GM19240 (cell line): Measurements from ENCODE around the gene C16orf82.
"Not testable (repeated sequence)": the region's sequence is repeated elsewhere in the genome, so short reads cannot be mapped to it uniquely, and the experiment has no call there.

Experiments
- DNase-seq: peaks from one replicate; pipeline ENCODE4 v3.0.0; 2011; ENCODE audit warnings: low spot score; ENCODE audit not compliant: insufficient read length

The C16orf82 gene

DNA sequence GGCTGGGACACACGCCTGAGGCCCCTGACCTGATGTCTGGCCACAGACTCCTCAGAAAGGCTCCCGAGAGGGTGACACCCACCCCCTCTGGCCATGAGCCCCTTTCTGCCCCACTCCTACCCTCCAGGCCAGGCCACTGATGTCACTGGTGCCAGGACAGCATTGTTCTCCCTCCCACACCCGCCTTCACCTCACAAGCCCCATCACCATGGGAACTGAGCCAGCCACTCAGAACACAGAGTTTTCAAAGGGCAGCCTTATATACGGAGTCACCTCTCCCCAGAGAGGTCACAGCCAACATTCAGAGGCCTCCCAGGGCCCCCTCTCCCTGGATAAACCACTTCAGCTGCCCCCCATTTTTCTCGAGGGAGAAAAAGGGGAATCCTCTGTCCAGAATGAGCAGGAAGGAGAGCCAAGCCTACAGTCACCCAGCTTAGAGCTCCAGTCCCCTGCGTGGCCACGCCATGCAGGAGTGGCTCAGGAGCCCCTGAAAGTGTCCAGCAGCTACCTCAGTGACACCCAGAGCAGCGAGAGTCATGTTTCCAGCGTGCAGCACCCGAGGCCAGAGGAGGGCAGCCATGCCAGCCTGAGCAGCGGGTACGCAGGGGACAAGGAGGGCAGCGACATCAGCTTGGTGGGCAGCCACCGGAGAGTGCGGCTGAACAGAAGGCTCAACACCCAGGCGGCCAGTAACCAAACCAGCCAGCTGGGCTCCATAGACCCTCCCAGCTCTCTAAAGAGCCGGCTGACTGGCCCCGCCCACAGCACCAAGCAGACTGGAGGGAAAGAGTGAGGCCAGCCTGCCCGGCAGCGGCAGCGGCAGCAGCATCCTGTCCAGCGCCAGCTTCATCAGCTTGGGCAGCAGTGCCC lies at the start of gene C16orf82:
Gene C16orf82, plus strand, starts transcription at position 260 of the 870 bp plus-strand sequence.
- no peak for DNase-seq

DNA sequence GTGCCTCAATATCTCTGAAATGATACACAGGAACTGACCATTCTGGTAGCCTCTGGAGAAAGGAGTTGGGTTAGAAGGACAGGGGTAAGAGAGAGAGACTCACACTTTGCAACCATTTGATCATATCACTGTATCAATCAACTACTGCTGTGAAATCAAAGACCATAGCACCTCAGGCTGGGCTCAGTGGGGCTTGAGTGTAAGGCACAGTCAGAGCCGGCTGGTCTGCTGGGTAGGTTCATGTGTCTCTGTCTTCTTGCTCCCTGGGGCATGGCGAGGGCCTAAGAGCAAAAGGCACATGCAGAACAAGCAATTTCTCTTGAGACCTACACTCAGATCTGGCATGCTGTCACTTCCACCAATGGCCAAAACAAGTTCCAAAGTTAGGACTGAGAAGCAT lies 46.7 kb upstream of the C16orf82 start:
- DNase-seq = no peak

DNA sequence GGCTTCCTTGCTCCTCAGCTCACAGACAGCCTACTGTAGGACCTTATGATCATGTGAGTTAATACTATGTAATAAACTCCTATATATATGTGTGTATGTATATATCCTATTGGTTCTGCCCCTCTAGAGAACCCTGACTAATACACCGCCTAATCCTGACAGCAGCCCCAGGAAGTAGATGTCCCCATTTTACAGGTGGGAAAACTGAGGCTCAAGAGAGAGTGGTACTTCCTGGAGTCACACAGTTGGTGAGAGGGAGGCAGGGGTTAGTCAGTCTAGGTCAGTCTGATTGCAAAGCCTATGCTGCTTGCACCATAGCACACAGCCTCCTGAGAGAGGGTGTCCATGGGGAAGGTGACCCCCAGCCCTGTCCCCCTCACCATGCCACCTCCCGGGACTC lies 42.7 kb upstream of the C16orf82 start:
- DNase-seq = no peak

DNA sequence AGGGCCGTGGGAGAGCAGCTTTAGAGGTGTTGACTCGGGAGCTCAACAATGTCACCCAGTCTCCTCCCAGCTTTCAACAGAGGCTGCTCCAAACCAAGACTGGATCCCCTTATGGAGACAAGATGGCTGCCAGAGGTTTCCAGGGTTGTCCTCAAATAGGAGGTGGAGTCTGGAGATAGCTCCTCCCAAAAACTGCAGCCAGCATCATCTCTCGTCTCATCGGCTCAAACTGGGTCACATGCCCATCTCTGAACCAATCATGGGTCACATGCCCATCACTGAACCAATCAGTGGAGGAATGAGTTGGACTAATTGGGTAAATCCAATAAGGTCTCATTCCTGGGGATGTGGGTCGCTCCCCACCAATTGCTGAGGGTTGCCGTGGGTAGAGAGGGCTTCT lies 41.1 kb upstream of the C16orf82 start:
- DNase-seq = no peak

DNA sequence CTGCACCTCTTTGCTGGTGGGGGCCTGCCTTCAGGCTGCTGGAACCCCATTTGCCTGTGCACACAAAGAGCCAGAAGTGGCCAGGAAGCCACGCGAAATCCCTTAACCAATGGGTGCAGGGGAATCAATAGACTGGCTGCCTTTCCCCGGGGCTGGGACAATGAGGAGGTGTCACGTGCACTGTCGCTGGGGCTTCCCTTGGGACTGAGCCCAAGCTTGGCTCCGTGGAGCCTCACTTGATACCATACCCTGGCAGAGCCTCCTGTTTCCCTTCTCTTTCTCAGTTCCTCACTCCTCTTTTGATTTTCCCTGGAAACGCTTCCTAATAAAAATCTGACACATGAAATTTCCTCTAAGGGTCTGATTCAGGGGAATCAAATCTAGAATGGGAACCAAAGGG lies 38.8 kb upstream of the C16orf82 start:
- no peak for DNase-seq

DNA sequence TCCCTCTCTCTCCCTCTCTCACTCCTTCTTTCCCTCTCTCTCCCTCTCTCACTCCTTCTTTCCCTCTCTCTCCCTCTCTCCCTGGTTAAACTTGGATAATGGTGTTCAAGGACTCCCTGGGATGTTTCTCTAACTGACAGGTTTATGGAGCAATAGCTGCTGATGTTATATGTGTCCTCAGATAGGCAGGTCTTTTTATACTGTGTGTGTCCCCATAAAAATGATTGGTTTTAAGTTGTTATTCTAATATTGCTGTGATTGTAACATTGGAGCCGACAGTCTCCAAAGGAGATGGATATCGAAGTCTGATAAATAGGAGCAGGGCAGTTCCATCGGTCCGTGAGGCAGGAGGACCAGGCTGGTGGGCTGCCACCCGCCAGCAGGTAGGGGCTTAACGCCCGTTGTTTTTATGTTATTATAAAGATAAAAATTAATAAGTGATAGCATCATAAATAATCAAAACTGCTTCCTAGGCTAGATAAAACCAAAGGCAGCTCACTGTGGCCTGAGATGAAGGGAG lies 38.1 kb upstream of the C16orf82 start:
- DNase-seq = no peak

DNA sequence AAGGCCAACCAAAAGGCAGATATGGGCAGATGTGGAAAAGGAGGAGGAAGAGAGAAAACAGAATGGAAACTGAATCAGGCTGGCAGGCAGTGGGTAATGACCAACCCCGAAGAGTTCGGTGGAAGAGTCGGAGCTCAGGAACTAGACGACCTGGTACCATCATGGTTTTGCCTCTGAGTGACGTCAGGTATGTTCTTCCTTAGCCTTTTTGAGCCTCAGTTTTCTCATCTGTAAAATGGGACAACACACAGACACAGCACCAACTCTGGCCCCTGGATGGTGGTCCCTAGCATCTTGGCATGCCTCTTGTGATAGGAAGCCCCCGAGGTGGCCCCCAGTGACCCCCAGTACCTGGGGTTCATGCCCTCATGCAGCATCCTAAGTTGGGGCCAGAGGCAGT lies 37.2 kb upstream of the C16orf82 start:
- DNase-seq = no peak

DNA sequence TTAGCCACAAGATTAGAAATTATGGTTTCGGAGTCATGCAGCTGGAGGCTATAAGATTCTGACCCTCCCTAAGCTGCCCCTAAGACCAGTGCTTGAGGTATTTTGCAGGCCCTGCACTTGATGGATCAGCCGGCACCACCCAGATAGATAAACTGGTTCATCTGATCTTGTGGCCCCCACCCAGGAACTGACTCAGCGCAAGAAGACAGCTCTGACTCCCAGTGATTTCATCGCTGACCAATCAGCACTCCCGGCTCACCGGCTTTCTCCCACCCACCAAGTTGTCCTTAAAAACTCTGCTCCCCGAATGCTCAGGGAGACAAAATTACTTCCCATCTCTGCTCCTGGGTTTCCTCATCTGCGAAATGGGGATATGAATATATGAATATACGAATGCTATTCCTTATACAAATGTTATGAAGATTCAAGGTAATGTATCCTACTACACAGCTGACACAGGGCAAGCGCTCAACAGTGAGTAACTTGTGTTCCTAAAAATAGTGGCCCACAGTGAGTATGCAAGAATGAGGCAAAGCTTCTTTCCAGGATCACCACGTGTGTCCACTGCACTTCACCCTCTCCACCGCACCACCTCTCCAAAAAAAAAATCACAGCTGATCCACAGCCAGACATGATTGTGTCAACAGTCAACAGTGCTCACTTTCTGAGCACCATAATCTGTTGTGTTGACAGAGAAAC lies 33.3 kb upstream of the C16orf82 start:
- DNase-seq = no peak

DNA sequence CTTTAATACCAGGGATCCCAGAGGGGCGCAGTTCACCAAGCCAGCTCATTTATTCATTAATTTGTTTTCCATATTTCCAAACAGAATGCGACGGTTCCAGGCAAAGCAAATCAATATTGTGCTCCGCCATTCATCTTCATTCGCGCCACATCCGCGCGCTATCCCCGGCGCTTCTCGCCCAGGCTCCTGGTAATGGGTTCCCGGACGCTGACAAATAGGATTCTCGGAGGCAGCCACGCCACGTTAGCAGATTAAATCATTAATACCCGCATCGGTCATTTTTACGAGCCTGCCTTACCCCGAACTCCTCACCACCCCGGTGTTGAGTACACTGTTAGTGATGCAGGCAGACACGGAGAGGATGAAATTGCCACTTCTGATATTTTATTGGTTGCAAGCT lies 26.0 kb upstream of the C16orf82 start:
- DNase-seq = no peak

DNA sequence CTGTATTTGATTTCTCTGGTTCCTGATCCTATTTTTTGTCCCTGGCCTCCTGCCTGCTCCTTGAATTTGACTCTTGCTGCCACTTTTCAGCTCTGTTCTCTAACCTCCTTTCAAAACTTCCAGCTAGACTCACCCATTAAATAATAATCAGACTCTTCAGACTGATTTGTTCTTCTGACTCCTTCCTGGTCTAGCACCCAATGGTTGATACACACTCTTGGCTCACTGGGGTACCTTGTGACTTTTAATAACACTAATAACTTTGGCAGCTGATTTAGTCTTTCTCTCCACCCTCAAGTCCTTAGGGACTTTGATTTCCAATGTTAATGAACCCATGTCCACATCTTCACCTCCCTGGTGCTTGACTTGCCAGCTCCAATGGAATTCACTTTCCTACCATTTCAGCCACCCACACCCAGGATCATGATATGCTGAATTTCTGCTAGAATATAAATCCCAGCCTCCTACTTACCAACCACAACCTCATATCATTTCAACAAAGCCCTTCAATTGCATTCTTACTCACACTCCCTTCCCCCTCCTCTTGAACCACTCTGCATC lies 19.7 kb upstream of the C16orf82 start:
- DNase-seq = no peak

DNA sequence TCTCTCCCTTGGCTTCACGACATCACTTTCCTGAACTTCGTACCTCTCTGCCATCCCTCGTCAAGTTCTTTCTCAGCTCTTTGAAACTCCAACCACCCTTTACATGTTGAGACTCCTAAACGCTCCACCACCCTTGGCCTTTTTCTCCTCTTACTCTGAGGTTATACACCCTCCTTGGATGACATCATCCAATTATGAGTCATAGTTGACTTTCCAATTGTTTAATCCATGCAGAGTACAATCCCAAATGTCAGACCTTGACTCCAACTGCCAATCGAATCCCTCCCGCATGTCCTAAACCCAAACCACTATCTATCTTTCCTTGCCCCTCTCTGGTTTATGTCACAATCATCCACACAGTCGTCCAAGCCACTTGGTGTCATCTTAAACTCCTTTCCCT lies 18.4 kb upstream of the C16orf82 start:
- DNase-seq = no peak

DNA sequence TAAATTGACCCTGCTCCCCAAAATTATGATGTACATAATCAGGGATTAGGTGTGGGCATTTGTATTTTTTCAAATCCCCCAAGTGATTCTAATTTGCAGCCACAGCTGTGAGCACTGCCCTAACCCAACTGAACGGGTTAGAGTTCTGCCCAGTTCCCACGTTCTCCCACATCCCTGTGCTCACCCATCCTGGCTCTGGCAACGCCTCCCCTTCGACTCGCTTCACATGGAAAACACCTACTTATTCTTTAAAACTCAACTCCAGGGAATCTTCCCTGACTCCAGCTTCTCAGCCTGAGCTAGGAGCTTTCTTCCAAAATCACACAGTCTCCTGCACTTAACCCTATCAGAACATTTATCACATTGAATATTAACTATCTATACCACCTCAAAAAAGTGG lies 17.6 kb upstream of the C16orf82 start:
- no peak for DNase-seq

DNA sequence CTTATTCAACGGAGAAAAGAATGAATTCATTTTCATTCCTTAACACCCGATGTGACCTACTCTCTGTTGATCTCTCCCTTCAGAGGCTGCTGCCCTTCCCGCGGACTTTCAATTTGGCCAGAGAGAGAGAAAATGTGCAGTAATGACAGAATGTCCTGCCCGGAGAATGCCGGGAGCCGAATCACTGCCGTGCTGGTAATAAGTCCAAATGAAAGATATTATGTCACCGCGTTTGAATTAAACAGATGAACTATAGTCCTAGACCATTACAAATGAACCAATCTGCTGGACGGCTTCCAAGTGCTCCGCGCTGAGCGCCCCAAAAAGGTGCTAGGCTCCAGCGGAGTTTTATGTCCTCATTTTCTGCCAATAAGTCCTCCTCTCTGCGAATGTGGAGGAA lies 14.7 kb upstream of the C16orf82 start:
- DNase-seq = no peak

DNA sequence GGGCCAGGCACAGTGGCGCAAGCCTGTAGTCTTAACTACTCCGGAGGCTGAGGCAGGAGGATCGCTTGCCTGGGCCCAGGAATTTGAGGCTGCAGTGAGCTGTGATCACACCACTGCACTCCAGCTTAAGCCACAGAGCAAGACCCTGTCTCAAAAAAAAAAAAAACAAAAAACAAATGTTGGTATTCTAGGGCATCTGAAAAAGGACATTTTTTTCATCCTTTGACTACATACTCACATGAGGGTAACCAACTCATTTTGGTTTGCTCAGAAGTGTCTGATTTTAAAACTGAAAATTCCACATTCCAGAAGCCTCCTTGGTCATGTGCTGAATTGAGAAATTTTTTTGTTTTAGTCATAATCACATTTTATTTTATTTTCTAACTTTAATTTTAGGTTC lies 12.7 kb upstream of the C16orf82 start:
- no peak for DNase-seq

DNA sequence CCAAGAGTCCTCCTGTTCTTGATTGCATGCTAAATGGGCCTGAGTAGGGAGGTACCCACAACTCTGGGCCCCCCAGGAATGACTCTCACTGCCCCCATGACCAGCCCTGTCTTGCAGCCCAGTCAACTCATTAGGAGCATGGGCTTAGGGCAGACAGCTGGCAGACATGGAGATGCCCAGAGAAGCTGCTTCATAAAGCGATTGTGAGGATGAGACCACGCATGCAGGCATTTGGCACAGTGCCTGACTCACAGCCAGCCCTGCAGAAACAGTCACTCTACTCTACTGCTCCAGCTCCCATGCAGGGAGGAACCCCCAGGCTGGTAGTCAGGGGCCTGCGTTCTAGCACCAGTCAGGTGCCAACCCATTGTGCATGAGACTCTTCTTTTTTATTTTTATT lies 8.4 kb upstream of the C16orf82 start:
- no peak for DNase-seq

DNA sequence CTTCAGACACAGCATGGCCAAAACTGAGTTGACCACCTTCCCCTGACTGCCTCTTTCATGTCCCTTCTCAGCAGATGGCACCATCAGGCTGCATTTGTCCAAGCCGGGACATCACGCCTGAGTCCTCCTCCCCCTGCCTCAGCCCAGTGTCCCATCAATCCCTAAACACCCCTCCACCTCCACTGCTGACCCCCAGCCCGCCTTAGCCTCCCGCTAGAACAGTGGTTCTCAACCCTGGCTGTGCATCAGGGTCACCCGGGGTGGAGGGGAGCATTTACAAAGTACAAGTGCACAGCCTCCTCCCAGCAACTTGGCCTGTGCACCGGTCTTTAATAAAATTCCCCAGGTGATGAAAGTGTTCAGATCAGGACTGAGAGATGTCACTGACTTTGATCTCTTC lies 4.0 kb downstream of the C16orf82 start:
- DNase-seq = no peak

DNA sequence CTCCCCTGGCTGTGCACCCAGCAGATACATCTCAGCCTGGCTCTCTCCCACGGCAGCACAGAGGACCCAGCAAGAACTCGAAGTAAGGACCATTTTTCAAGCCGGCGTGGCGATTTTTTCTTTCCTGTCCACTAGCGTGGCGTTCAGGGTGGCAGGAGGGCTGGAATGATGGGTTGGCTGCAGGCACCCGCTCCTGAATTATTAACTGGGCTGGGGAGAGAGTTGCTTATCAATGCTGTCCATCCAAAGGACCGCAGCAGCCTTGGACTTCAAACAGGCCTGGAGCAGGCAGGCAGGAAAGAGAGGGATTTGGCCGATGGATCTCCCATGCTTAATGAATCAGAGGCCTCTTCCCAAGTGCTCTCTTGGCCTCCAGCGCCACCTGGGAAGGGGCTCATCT lies 7.0 kb downstream of the C16orf82 start:
- no peak for DNase-seq

DNA sequence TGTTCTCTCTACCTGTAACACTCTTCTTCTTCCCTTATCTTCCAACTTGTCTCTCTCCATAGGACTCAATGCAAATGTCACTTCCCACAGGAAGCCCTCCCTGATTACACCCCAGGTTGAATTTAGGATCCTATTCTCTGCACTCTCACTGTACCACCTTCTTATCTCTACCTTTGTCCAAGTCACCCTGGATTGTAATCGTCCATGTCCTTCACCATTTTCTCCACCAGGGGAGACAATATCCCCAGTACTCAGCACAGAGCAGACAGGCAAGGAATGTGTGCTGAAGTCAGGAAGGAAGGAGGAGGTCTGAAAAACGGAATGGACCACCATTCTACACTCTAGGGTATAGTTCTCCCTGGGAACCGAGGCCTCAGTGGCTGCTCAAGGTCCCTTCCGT lies 14.2 kb downstream of the C16orf82 start:
- no peak for DNase-seq

DNA sequence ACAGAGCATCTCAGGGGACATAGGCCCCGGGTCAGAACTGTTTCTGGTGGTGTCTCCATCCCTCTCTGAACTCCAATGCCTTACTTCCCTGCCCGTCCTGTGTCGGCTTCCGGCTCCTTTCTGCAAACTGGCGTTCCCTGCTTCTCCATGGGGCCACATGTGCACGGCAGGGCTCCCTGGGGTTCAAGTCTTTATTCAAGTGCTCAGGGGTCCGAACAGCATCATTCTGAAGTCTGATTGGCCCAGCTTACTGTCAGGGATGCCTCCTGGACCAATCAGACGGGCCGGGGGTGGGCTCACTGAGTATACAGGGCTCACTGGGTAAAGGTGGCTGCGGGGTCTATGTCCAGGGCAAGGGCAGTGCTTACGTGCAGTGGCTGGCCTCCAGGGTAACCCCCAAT lies 17.1 kb downstream of the C16orf82 start:
- no peak for DNase-seq

DNA sequence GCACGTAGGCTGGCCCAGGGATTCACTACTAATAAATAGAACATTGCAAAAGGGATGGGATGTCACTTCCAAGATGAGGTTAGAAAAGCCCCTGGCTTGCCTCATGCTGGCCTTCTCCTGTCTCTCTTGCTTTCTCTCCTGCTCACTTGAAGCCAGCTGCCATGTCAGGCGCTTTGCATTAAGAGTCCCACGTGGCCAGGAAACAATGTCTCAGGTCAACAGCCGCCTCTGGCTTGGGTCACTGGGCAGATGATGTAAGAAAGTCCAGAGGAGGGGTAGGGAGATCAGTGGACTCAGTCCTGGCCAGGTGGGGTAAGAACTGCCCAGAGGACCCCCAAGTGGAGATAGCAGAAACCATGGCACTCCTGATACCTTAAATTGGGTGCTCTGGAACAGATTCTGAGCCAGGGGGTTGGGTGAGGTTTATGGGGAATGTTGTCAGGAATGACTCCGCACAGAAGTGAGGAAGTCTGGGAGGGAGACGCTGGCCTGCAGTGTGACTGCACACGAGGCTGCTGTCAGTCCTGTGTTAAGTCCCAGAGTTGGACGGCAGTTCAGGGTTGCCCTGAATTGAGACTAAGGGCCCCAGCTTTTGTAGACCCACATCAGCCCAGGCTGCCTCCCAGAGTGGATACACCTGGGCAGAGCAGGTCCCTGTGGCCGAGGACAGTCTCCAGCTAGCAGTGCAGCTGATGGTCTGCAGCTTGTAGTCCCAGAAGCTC lies 17.7 kb downstream of the C16orf82 start:
- no peak for DNase-seq

DNA sequence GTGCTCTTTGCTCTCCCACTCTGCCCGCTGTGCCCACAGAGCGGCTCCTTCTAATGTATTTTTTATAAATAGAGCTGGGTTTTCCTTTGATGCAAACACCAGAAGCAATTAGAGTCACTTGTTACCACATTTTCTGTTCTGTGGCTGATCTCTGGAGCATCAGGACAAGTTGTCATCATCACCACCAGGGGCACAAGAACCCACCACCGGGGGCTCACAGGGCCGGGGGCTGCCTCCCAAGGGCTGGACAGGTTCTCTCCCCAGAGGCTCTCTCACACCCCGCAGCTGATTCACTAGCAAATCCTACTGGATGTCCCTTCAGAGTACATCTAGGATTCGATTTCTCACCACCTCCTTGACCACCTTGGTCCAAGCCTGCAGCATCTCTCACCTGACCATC lies 18.5 kb downstream of the C16orf82 start:
- no peak for DNase-seq

DNA sequence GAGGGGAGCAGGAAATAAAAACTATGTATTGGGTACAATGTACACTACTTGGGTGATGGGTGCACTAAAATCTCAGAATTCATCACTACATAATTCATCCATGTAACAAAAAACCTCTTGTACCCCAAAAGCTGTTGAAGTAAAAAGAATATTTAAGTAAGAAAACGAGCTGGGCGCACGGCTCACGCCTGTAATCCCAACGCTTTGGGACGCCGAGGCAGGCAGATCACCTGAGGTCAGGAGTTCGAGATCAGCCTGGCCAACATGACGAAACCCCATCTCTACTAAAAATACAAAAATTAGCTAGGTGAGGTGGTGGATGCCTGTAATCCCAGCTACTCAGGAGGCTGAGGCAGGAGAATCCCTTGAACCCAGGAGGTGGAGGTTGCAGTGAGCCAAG lies 19.3 kb downstream of the C16orf82 start:
- not testable (repeated sequence) for DNase-seq
